Mammary epithelial cell (primary cell): Measurements from ENCODE around the gene QKI.

ENCODE experiments used
- EZH2 ChIP-seq: IDR thresholded peaks from 2 replicates; pipeline ENCODE4 v1.6.1; 2012; ENCODE audit warnings: low read length, inconsistent platforms, borderline replicate concordance
- TF ChIP-seq, protein P1 (sequence below), 2 donors: IDR thresholded peaks in 1 of 2; conservative IDR thresholded peaks in 1 of 2; 2 replicates each; pipeline ENCODE4 v1.5.1; 2011 to 2012; ENCODE audit warnings: inconsistent platforms in 2 of 2, low read length in 2 of 2, mild to moderate bottlenecking in 2 of 2, control low read depth in 1 of 2, low read depth in 1 of 2; ENCODE audit not compliant: insufficient read depth in 1 of 2; ENCODE audit errors: extremely low read depth in 1 of 2

DNA sequence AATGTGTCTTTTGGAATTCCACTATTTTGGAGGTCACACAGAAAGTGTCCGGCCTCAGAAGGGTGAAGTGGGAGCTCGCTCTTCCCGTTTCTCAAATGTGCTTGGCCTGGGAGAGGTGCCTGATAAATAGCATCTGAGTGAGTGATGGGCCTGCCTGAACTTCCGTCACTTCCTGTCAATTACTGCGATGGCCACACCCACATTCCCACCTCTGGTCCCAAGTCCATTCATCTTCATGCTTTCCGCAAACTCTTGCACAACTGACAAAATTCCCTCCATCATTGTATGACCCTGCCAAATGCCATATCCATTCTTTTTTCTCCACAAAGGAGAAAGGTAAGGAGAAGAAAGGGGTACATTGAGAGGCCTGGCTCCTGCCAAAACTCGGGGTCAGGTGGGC lies 169.0 kb downstream of the QKI start:
- TF ChIP-seq, protein P1, sequence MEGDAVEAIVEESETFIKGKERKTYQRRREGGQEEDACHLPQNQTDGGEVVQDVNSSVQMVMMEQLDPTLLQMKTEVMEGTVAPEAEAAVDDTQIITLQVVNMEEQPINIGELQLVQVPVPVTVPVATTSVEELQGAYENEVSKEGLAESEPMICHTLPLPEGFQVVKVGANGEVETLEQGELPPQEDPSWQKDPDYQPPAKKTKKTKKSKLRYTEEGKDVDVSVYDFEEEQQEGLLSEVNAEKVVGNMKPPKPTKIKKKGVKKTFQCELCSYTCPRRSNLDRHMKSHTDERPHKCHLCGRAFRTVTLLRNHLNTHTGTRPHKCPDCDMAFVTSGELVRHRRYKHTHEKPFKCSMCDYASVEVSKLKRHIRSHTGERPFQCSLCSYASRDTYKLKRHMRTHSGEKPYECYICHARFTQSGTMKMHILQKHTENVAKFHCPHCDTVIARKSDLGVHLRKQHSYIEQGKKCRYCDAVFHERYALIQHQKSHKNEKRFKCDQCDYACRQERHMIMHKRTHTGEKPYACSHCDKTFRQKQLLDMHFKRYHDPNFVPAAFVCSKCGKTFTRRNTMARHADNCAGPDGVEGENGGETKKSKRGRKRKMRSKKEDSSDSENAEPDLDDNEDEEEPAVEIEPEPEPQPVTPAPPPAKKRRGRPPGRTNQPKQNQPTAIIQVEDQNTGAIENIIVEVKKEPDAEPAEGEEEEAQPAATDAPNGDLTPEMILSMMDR (conservative IDR thresholded peaks at IDR 0.05 in 1 of 2, IDR thresholded peaks at IDR 0.05 in 1 of 2; ENCODE audit: extremely low read depth in 1 of 2, insufficient read depth in 1 of 2, low read depth in 1 of 2, low read length in 2 of 2) = no peak
- no peak for TF ChIP-seq EZH2
